GM12891 (cell line): ENCODE data around the gene IL1RAP.

Source experiments
- POLR2A ChIP-seq: IDR thresholded peaks from 2 replicates; pipeline ENCODE4 v1.6.1; 2011; ENCODE audit warnings: low read depth, low read length, control low read depth
- POLR2AphosphoS5 ChIP-seq: IDR thresholded peaks from 2 replicates; pipeline ENCODE4 v1.6.1; 2011; ENCODE audit warnings: low read depth, low read length, control low read depth
- POU2F2 ChIP-seq: IDR thresholded peaks from 2 replicates; pipeline ENCODE4 v1.6.1; 2011; ENCODE audit warnings: low read depth, mild to moderate bottlenecking, control low read depth, low read length, moderate library complexity
- TAF1 ChIP-seq: IDR thresholded peaks from 2 replicates; pipeline ENCODE4 v1.6.1; 2011; ENCODE audit warnings: low read depth, low read length, control low read depth

DNA sequence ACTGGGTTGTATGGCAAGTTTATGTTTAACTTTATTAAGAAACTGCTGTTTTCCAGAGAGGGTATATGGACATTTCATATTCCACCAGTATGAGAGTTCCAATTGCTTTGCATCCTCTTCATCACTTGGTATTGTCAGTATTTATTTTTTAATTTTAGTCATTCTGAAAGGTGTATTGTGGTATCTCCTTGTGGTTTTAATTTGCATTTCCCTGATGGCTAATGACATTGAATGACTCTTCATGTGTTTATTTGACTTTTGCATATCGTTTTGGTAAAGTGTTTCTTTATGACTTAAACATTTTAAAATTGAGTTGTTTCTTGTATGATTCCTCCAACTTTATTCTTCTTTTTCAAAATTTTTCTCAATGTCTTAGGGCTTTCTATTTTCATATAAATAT, 44.4 kb downstream of the IL1RAP start:
- no peak for TF ChIP-seq TAF1
- no peak for TF ChIP-seq POLR2AphosphoS5
- no peak for TF ChIP-seq POLR2A
- no peak for TF ChIP-seq POU2F2
